Mesothelial cell of epicardium (in vitro differentiated cells): Measurements from ENCODE around the gene TRAP1. TPM values are rescaled to one million over a fixed set of nuclear protein-coding genes. Genes with fewer than 3 reads are reported as not detected.

Experiments used
- DNase-seq, 2 experiments: peaks; one replicate each; pipeline ENCODE4 v3.0.0; 2021; ENCODE audit warnings: low spot score in 2 of 2; ENCODE audit not compliant: unreplicated experiment in 2 of 2
- H3K27ac Mint-ChIP-seq: 2 replicates; pipeline ENCODE4 v1.8.0; 2021; ENCODE audit warnings: mixed read lengths
- H3K27me3 Mint-ChIP-seq: 2 replicates; pipeline ENCODE4 v1.8.0; 2021; ENCODE audit warnings: low read depth, mixed read lengths
- H3K36me3 Mint-ChIP-seq: 2 replicates; pipeline ENCODE4 v1.8.0; 2021; ENCODE audit warnings: mixed read lengths
- H3K4me1 Mint-ChIP-seq: 2 replicates; pipeline ENCODE4 v1.8.0; 2021; ENCODE audit warnings: mixed read lengths
- H3K4me3 Mint-ChIP-seq: 2 replicates; pipeline ENCODE4 v1.8.0; 2021; ENCODE audit warnings: mild to moderate bottlenecking, moderate library complexity, mixed read lengths
- H3K9me3 Mint-ChIP-seq: 2 replicates; pipeline ENCODE4 v1.8.0; 2021; ENCODE audit warnings: mixed read lengths
- total RNA-seq: library from RNA; stranded (reverse); gene quantifications from 3 replicates; pipeline ENCODE4 v1.2.1, GENCODE V29; 2021
- TF ChIP-seq, protein P1 (sequence below): fragments of 200-600 bp; sonication (generic); IDR thresholded peaks from one replicate; pipeline ENCODE4 v1.5.0; 2021; ENCODE audit warnings: antibody characterized with exemption; ENCODE audit not compliant: unreplicated experiment

The TRAP1 gene
- total RNA-seq, 1 donor from 2014 or later, result 149 TPM

- H3K27ac Mint-ChIP-seq, result no peak overlapping the region
- DNase-seq, result peak in 1 of 2 experiments; percentile 31
- H3K27me3 Mint-ChIP-seq, result no peaks in the 10 kb centered on the region
- peaks cover 38% of the 10 kb centered on the region for H3K4me1 Mint-ChIP-seq
- H3K36me3 Mint-ChIP-seq, result peaks cover 9% of the 10 kb centered on the region
- H3K9me3 Mint-ChIP-seq, result peaks cover 6% of the 10 kb centered on the region
- TF ChIP-seq, protein P1, sequence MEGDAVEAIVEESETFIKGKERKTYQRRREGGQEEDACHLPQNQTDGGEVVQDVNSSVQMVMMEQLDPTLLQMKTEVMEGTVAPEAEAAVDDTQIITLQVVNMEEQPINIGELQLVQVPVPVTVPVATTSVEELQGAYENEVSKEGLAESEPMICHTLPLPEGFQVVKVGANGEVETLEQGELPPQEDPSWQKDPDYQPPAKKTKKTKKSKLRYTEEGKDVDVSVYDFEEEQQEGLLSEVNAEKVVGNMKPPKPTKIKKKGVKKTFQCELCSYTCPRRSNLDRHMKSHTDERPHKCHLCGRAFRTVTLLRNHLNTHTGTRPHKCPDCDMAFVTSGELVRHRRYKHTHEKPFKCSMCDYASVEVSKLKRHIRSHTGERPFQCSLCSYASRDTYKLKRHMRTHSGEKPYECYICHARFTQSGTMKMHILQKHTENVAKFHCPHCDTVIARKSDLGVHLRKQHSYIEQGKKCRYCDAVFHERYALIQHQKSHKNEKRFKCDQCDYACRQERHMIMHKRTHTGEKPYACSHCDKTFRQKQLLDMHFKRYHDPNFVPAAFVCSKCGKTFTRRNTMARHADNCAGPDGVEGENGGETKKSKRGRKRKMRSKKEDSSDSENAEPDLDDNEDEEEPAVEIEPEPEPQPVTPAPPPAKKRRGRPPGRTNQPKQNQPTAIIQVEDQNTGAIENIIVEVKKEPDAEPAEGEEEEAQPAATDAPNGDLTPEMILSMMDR, result no peak
- no peak overlapping the region for H3K4me3 Mint-ChIP-seq
Observed at GRCh38 chr16:3641801-3642396, 75.4 kb downstream of the TRAP1 start.

DNA sequence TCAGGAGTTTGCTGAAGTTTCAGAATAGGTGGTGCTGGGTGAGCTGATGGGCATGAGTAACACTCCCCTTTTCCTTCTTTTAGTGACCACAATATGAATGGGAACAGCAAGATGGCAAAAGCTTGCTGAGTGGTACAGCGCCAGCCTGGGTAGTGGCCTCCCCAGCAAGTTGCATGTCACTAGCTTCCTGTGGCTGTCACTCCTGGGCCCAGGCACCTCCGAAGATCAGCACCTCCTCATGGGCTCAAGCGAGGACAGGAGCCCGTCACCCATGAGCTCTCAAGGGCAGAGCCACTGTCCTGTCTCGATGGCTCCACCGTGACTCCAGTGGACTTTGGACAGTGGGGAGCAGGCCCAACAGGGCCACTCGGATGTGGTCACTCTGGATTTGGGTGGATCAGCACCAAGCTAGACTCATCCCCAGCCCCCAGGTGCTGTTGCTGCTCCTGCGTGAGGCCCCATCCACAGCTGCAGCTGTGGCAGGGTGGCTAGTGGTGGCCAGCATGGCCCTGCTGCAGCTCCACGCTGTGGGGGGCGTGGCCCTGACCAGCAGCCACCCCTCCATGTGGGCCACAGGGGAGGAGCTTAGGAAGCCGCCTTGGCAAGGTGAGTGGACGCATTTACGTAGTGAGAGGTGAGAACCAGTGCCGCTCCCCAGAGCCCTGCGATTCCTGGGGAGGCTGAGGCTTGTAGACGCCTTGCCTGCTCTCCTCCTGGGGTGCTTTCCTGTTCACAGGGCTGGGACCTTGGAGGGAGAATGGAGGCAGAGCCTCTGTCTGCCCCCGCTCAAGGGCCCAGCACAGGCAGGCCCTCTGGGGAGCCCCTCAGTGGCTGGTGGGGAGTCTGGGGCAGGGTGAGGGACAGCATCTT lies 76.5 kb downstream of the TRAP1 start:
- H3K36me3 Mint-ChIP-seq, result peaks cover 9% of the 10 kb centered on the region
- H3K27ac Mint-ChIP-seq, result no peak overlapping the region
- no peaks in the 10 kb centered on the region for H3K27me3 Mint-ChIP-seq
- TF ChIP-seq, protein P1, result no peak
- no peak overlapping the region for H3K4me3 Mint-ChIP-seq
- H3K9me3 Mint-ChIP-seq, result peaks cover 10% of the 10 kb centered on the region
- peak in 1 of 2 experiments; percentile 37 for DNase-seq
- peaks cover 35% of the 10 kb centered on the region for H3K4me1 Mint-ChIP-seq

GRCh38 chr16:3640207-3640606 lies 77.1 kb downstream of the TRAP1 start:
- peaks cover 13% of the 10 kb centered on the region for H3K9me3 Mint-ChIP-seq
- peaks cover 9% of the 10 kb centered on the region for H3K36me3 Mint-ChIP-seq
- TF ChIP-seq, protein P1, result no peak
- no peaks in the 10 kb centered on the region for H3K27me3 Mint-ChIP-seq
- H3K4me3 Mint-ChIP-seq, result no peak overlapping the region
- H3K27ac Mint-ChIP-seq, result peak overlapping the region; percentile 73
- DNase-seq, result peak in 1 of 2 experiments; percentile 34
- peaks cover 30% of the 10 kb centered on the region for H3K4me1 Mint-ChIP-seq

DNA sequence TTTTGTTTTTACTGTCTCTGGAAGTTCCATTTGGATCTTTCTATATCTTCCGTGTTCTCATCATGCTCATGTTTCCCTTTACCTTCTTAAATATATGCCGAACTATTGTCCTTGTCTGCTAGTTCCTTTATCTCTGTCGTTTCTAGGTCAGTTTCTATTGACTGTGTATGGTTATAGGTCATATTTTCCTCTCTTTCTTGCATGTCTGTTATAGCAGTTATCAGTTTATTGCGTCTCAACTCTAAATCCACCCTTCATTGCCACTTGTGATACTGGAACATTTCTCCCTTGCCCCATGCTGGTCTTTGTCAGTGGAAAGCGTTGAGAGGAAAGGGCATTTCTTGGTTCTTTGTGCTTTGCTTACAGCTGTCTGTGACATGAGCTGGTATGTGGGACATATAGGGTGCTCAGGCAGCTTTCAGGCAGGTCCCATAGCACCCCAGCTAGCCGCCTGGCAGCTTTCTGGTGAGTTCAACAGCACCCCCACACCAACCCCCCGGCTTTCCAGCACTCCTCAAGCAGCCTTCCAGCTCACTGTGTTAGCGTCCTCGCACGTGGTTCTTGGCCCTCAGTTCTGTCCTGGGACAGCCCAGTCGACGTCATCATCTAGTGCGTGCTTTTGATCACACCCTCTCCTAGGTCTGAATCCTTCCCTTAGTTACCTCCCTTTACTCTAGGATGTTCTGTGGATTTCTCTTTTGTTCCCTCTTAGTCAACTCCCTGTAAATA lies 78.2 kb downstream of the TRAP1 start:
- Mint-ChIP-seq H3K36me3 (peaks cover 9% of the 10 kb centered on the region), H3K4me1 (peaks cover 30% of the 10 kb centered on the region), H3K27ac (peak overlapping the region; percentile 73), H3K27me3 (no peaks in the 10 kb centered on the region), H3K4me3 (no peak overlapping the region), H3K9me3 (peaks cover 13% of the 10 kb centered on the region)
- DNase-seq, result peak in 1 of 2 experiments; percentile 21
- TF ChIP-seq, protein P1, result no peak

DNA sequence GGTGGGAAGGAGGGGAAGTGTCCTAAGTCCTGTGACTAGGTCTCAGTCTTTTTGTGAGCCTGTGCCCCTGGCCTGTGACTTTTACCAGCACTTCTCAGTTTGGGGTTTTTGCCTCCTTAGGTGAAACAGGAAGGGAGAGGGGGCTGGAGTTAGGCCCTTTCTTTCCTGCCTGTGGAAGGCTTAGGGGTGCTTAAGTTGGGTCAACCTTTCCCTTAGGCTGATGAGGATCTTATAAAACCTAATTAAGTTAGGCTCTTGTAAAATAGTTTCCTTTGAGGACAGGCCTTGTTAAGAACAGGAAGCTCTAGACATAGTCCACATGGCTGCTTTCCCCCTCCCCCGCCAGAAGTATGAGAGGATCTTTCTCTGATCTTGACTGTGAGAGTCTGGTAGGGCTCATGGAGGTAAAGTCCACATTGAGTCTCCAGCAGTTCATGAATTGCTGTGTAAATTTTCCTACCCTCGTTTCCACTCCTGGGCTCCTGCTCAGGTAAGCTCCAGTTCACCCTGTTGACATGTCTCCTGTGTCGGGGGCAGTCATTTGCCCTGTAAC lies 79.9 kb downstream of the TRAP1 start:
- Mint-ChIP-seq H3K9me3 (peaks cover 13% of the 10 kb centered on the region), H3K27ac (peak overlapping the region; percentile 88), H3K4me3 (no peak overlapping the region), H3K36me3 (peaks cover 9% of the 10 kb centered on the region), H3K4me1 (peaks cover 23% of the 10 kb centered on the region), H3K27me3 (no peaks in the 10 kb centered on the region)
- peak in 1 of 2 experiments; percentile 37 for DNase-seq
- TF ChIP-seq, protein P1, result no peak
